Kidney (tissue), 14 donors: ENCODE results near the gene MRLN. TPM values are rescaled to one million over a fixed set of nuclear protein-coding genes. Genes with fewer than 3 reads are reported as not detected.
"Not testable (repeated sequence)": the region's sequence is repeated elsewhere in the genome, so short reads cannot be mapped to it uniquely, and the experiment has no call there.

Source experiments
- DNase-seq, 5 donors: peaks; one replicate each; pipeline ENCODE4 v3.0.0-alpha.2; 2013 to 2020
- FAIRE-seq: peaks from 2 replicates; lab custom pipeline; 2012; peaks lifted over from hg19 to GRCh38; lab: Jason Lieb, UNC
- H3K27ac ChIP-seq, 2 donors: one replicate each; pipeline ENCODE4 v1.7.0; 2013; ENCODE audit warnings: low read depth in 2 of 2, low read length in 2 of 2, inconsistent platforms in 1 of 2
- H3K27me3 ChIP-seq: one replicate; pipeline ENCODE4 v1.7.1; 2013; ENCODE audit warnings: low read length, inconsistent platforms; ENCODE audit not compliant: control insufficient read depth, insufficient read depth
- H3K36me3 ChIP-seq, 3 donors: one replicate each; pipeline versions ENCODE4 v1.7.0 to v1.7.1; 2013; ENCODE audit warnings: low read length in 3 of 3, control low read depth in 1 of 3, inconsistent platforms in 1 of 3; ENCODE audit not compliant: insufficient read depth in 3 of 3, control insufficient read depth in 2 of 3
- H3K4me1 ChIP-seq, 3 donors: one replicate each; pipeline versions ENCODE4 v1.7.0 to v1.7.1; 2013; ENCODE audit warnings: low read length in 3 of 3, inconsistent platforms in 1 of 3, low read depth in 1 of 3; ENCODE audit not compliant: control insufficient read depth in 2 of 3, insufficient read depth in 2 of 3
- H3K4me3 ChIP-seq, 3 donors: one replicate each; pipeline versions ENCODE4 v1.7.0 to v1.8.1; 2013; ENCODE audit warnings: low read length in 3 of 3, control low read depth in 1 of 3, inconsistent platforms in 1 of 3
- H3K9ac ChIP-seq, 3 donors: one replicate each; pipeline versions ENCODE4 v1.7.0 to v1.7.1; 2013; ENCODE audit warnings: low read length in 3 of 3, control low read depth in 1 of 3, inconsistent platforms in 1 of 3
- H3K9me3 ChIP-seq, 3 donors: one replicate each; pipeline versions ENCODE4 v1.7.0 to v1.7.1; 2013; ENCODE audit warnings: low read length in 3 of 3, control low read depth in 1 of 3, inconsistent platforms in 1 of 3; ENCODE audit not compliant: control insufficient read depth in 2 of 3, insufficient read depth in 1 of 3
- CTCF ChIP-seq: IDR thresholded peaks from 3 replicates; pipeline ENCODE4 v1.5.1; 2012; ENCODE audit warnings: mild to moderate bottlenecking, moderate library complexity, borderline replicate concordance; ENCODE audit not compliant: insufficient read depth; ENCODE audit errors: extremely low read depth
- intact Hi-C: fragments of 100-400 bp; cut with DNase I; formaldehyde crosslinking; loops from one replicate; pipeline ENCODE4 v1.11.1; 2022
- polyA plus RNA-seq: library from polyadenylated mRNA; stranded (reverse); fragments of 350-450 nt; fragmentation: Illumina TruSeq; extraction: RNeasy Lipid Tissue Mini Kit (QIAGEN cat#74804); gene quantifications from one replicate; pipeline ENCODE4 v1.2.3, GENCODE V29; 2014; ENCODE audit warnings: low read depth, low replicate concordance; ENCODE audit not compliant: insufficient read depth
- total RNA-seq: library from RNA; stranded (reverse); fragmentation: NEBNext Ultra II Directional; extraction: Animal tissue kit (Norgen Biotek cat#: 25700); gene quantifications from one replicate; pipeline ENCODE4 v1.2.1, GENCODE V29; 2021
- donor health status: control.
- donor health status: control.
- donor health status: control.
- donor health status: control.
- donor health status: control.
- donor health status: DM: yes; HTN: yes; CAD: no.
- donor health status: Normal renal cell carcinoma (clear cell type).

Gene MRLN
- total and polyA plus RNA-seq, 2 donors from 2014 or later = 24.3 TPM; not detected in 1

GRCh38 chr10:59785476-59785875 is 32.2 kb upstream of the MRLN start:
- DNase-seq, H3K4me3 ChIP-seq, H3K9ac ChIP-seq, H3K4me1 ChIP-seq, H3K27me3 ChIP-seq, H3K9me3 ChIP-seq, H3K36me3 ChIP-seq, FAIRE-seq, intact Hi-C loops, H3K27ac ChIP-seq: not testable (repeated sequence)

- no peaks in the 10 kb centered on the region for H3K27me3 ChIP-seq
Measured at GRCh38 chr10:59781511-59781910, 28.3 kb upstream of the MRLN start.

GRCh38 chr10:59779756-59780533 is 26.7 kb upstream of the MRLN start:
- Histone ChIP-seq H3K9ac (no peak overlapping the region), H3K4me3 (no peak overlapping the region), H3K36me3 (no peaks in the 10 kb centered on the region), H3K9me3 (no peaks in the 10 kb centered on the region), H3K4me1 (peaks cover 0 to 5% (median 0%) of the 10 kb centered on the region in 3 donors), H3K27ac (no peak overlapping the region), H3K27me3 (no peaks in the 10 kb centered on the region)
- TF ChIP-seq CTCF = no peak
- DNase-seq (peak in 1 of 5 donors; percentile 37), FAIRE-seq (no peak)
- intact Hi-C loops = no loop called here

More at GRCh38 chr10:59781511-59781910, 28.3 kb upstream of the MRLN start:
- no peak for DNase-seq
- no peak overlapping the region for H3K4me3 ChIP-seq
- H3K36me3 ChIP-seq = no peaks in the 10 kb centered on the region
- H3K9me3 ChIP-seq = no peaks in the 10 kb centered on the region
- no peak for TF ChIP-seq CTCF
- intact Hi-C loops = no loop called here
- no peak overlapping the region for H3K27ac ChIP-seq
- no peak overlapping the region for H3K9ac ChIP-seq
- no peak for FAIRE-seq
- H3K4me1 ChIP-seq = peaks cover 0 to 5% (median 0%) of the 10 kb centered on the region in 3 donors

- DNase-seq = no peak
- Histone ChIP-seq H3K4me3 (no peak overlapping the region), H3K4me1 (peaks cover 0 to 2% (median 0%) of the 10 kb centered on the region in 3 donors), H3K36me3 (no peaks in the 10 kb centered on the region), H3K27me3 (no peaks in the 10 kb centered on the region), H3K9ac (no peak overlapping the region), H3K27ac (no peak overlapping the region), H3K9me3 (no peaks in the 10 kb centered on the region)
- no peak for FAIRE-seq
- intact Hi-C loops = no loop called here
- TF ChIP-seq CTCF = no peak
Measured at GRCh38 chr10:59774451-59774850, 21.2 kb upstream of the MRLN start.
